SU-DHL-6 (cell line): Measurements from ENCODE around the gene OGDH.

Source experiments
- H2AFZ ChIP-seq: fragments of 200-600 bp; sonication (generic); 2 replicates; pipeline ENCODE4 v1.6.1; 2014; ENCODE audit warnings: low read depth, mild to moderate bottlenecking, moderate library complexity, mixed read lengths, antibody characterized with exemption, low read length; ENCODE audit not compliant: severe bottlenecking
- H3F3A ChIP-seq: fragments of 200-600 bp; shearing (Covaris generic); 2 replicates; pipeline ENCODE4 v1.6.0; 2016; ENCODE audit warnings: antibody characterized with exemption, mild to moderate bottlenecking; ENCODE audit not compliant: insufficient read depth
- H3K27ac ChIP-seq: fragments of 200-600 bp; sonication (generic); 2 replicates; pipeline ENCODE4 v1.5.1; 2016; ENCODE audit warnings: low read depth, mild to moderate bottlenecking, low read length, moderate library complexity, mixed read lengths
- H3K27me3 ChIP-seq: fragments of 200-600 bp; sonication (generic), shearing (Covaris generic); 2 replicates; pipeline ENCODE4 v1.6.0; 2014; ENCODE audit warnings: mild to moderate bottlenecking, low read length
- H3K36me3 ChIP-seq: fragments of 200-600 bp; sonication (generic); 2 replicates; pipeline ENCODE4 v1.6.1; 2014; ENCODE audit warnings: mild to moderate bottlenecking, low read length, mixed read lengths
- H3K4me2 ChIP-seq: fragments of 300-600, 200-600 bp; shearing (Covaris generic), sonication (generic); 2 replicates; pipeline ENCODE4 v1.6.0; 2014; ENCODE audit warnings: low read length, low read depth, mild to moderate bottlenecking; ENCODE audit not compliant: poor library complexity, severe bottlenecking
- H3K4me3 ChIP-seq: fragments of 200-600 bp; sonication (generic); 2 replicates; pipeline ENCODE4 v1.5.1; 2014; ENCODE audit warnings: antibody characterized with exemption, low read length, mild to moderate bottlenecking, mixed read lengths; ENCODE audit not compliant: insufficient read depth, poor library complexity, severe bottlenecking
- H3K79me2 ChIP-seq: fragments of 200-600 bp; sonication (generic); 2 replicates; pipeline ENCODE4 v1.6.1; 2014; ENCODE audit warnings: mild to moderate bottlenecking, low read length, moderate library complexity; ENCODE audit not compliant: insufficient read depth
- H3K9ac ChIP-seq: fragments of 200-600 bp; sonication (generic); 2 replicates; pipeline ENCODE4 v1.7.0; 2014; ENCODE audit warnings: mild to moderate bottlenecking, low read length
- H3K9me2 ChIP-seq: fragments of 200-600 bp; sonication (generic); replicated peaks from 2 replicates; pipeline ENCODE4 v1.6.1; 2014; ENCODE audit warnings: low read length; ENCODE audit not compliant: insufficient read depth
- H3K9me3 ChIP-seq: fragments of 200-600 bp; sonication (generic); 2 replicates; pipeline ENCODE4 v1.6.1; 2014; ENCODE audit warnings: low read length, mixed read lengths; ENCODE audit not compliant: insufficient read depth
- H4K20me1 ChIP-seq: fragments of 200-600 bp; sonication (generic); 2 replicates; pipeline ENCODE4 v1.6.1; 2014; ENCODE audit warnings: low read depth, mild to moderate bottlenecking, antibody characterized with exemption, low read length, moderate library complexity, mixed read lengths
- CTCF ChIP-seq: fragments of 200-600 bp; sonication (generic); IDR thresholded peaks from one replicate; pipeline ENCODE4 v1.5.1; 2017; ENCODE audit warnings: antibody characterized with exemption, mild to moderate bottlenecking, low read length, moderate library complexity; ENCODE audit not compliant: insufficient read depth, poor library complexity, severe bottlenecking
- EZH2phosphoT487 ChIP-seq: fragments of 200-600 bp; sonication (generic), shearing (Covaris generic); conservative IDR thresholded peaks from 2 replicates; pipeline ENCODE4 v1.6.1; 2018; ENCODE audit warnings: mild to moderate bottlenecking, antibody characterized with exemption, low read length, moderate library complexity, mixed read lengths

The OGDH gene

GRCh38 chr7:44564606-44565005 lies 41.8 kb upstream of the OGDH start:
- H3K9me3 ChIP-seq: no peaks in the 10 kb centered on the region
- 0 out of 2 replicates have a peak, but pooled peaks cover 3% of the 10 kb centered on the region for H3F3A ChIP-seq
- no peaks in the 10 kb centered on the region; the same call in 1 of the 2 replicates for H4K20me1 ChIP-seq
- TF ChIP-seq EZH2phosphoT487 (no peak), CTCF (no peak)
- H3K27ac ChIP-seq: no peak overlapping the region
- no peaks in the 10 kb centered on the region for H3K79me2 ChIP-seq
- H3K4me2 ChIP-seq: no peak overlapping the region
- H3K27me3 ChIP-seq: no peaks in the 10 kb centered on the region
- no peak overlapping the region for H3K9ac ChIP-seq
- H3K36me3 ChIP-seq: peaks cover 15% of the 10 kb centered on the region
- no peak overlapping the region for H3K4me3 ChIP-seq
- no peak overlapping the region for H2AFZ ChIP-seq
- no peaks in the 10 kb centered on the region for H3K9me2 ChIP-seq

- H3K36me3 ChIP-seq: peaks cover 16% of the 10 kb centered on the region
- peak; percentile 97 for TF ChIP-seq CTCF
- no peak for TF ChIP-seq EZH2phosphoT487
- no peak overlapping the region for H3K27ac ChIP-seq
- no peak overlapping the region for H2AFZ ChIP-seq
- H4K20me1 ChIP-seq: no peaks in the 10 kb centered on the region; the same call in 1 of the 2 replicates
- H3K79me2 ChIP-seq: no peaks in the 10 kb centered on the region
- H3F3A ChIP-seq: 0 out of 2 replicates have a peak, but pooled peaks cover 3% of the 10 kb centered on the region
- no peak overlapping the region for H3K9ac ChIP-seq
- H3K4me3 ChIP-seq: no peak overlapping the region
- no peaks in the 10 kb centered on the region for H3K27me3 ChIP-seq
- no peaks in the 10 kb centered on the region for H3K9me3 ChIP-seq
- no peaks in the 10 kb centered on the region for H3K9me2 ChIP-seq
- H3K4me2 ChIP-seq: no peak overlapping the region
These were observed 41.2 kb upstream of the OGDH start for GRCh38 chr7:44565097-44565794.

GRCh38 chr7:44565795-44566559 lies 40.5 kb upstream of the OGDH start:
- Histone ChIP-seq H3K4me3 (no peak overlapping the region), H4K20me1 (no peaks in the 10 kb centered on the region; the same call in 1 of the 2 replicates), H3K27ac (no peak overlapping the region), H3K4me2 (no peak overlapping the region), H3K9ac (no peak overlapping the region), H3K27me3 (no peaks in the 10 kb centered on the region), H3K9me3 (no peaks in the 10 kb centered on the region), H3K36me3 (peaks cover 16% of the 10 kb centered on the region), H2AFZ (no peak overlapping the region), H3K9me2 (no peaks in the 10 kb centered on the region), H3K79me2 (no peaks in the 10 kb centered on the region), H3F3A (0 out of 2 replicates have a peak, but pooled peaks cover 3% of the 10 kb centered on the region)
- TF ChIP-seq CTCF (no peak), EZH2phosphoT487 (no peak)
